Breast epithelium (tissue), 4 donors: ENCODE results near the gene UNC5A. TPM values are rescaled to one million over a fixed set of nuclear protein-coding genes. Genes with fewer than 3 reads are reported as not detected.
A peak's percentile ranks its signal among the peaks of the same experiment; 100 is the strongest.

Experiments
- DNase-seq, 2 donors: peaks; one replicate each; pipeline ENCODE4 v3.0.0-alpha.2; 2019; ENCODE audit warnings: low spot score in 2 of 2
- H3K27ac ChIP-seq, 2 donors: fragments of 200-600 bp; sonication (generic) in 1 of 2; one replicate each; pipeline ENCODE4 v1.5.1; 2016 to 2019; ENCODE audit warnings: mild to moderate bottlenecking in 1 of 2
- H3K27me3 ChIP-seq, 2 donors: fragments of 200-600 bp; sonication (generic) in 1 of 2; one replicate each; pipeline versions ENCODE4 v1.5.1 to v1.6.0; 2017 to 2019; ENCODE audit warnings: control low read depth in 1 of 2, mild to moderate bottlenecking in 1 of 2
- H3K36me3 ChIP-seq: fragments of 200-600 bp; one replicate; pipeline ENCODE4 v1.5.1; 2019
- H3K4me1 ChIP-seq, 2 donors: fragments of 200-600 bp; sonication (generic); one replicate each; pipeline ENCODE4 v1.5.1; 2016 to 2019; ENCODE audit warnings: control low read depth in 1 of 2
- H3K4me3 ChIP-seq, 3 donors: fragments of 200-600 bp; sonication (generic); 1 replicate in 2 of 3; 2 replicates in 1 of 3; pipeline ENCODE4 v1.5.1; 2016 to 2019; ENCODE audit warnings: mild to moderate bottlenecking in 3 of 3, moderate library complexity in 2 of 3
- H3K9me3 ChIP-seq, 2 donors: fragments of 200-600 bp; sonication (generic) in 1 of 2; one replicate each; pipeline ENCODE4 v1.5.1; 2016 to 2019; ENCODE audit warnings: control low read depth in 1 of 2
- CTCF ChIP-seq, 3 donors: fragments of 450-650 bp; IDR thresholded peaks; one replicate each; pipeline ENCODE4 v1.5.1; 2016 to 2017; ENCODE audit warnings: antibody characterized with exemption in 3 of 3, mild to moderate bottlenecking in 3 of 3, moderate library complexity in 3 of 3
- POLR2A ChIP-seq: fragments of 450-650 bp; IDR thresholded peaks from one replicate; pipeline ENCODE4 v1.6.1; 2016; ENCODE audit warnings: antibody characterized with exemption, mild to moderate bottlenecking, moderate library complexity
- POLR2AphosphoS5 ChIP-seq, 3 donors: sonication (generic); formaldehyde crosslinking; IDR thresholded peaks; one replicate each; pipeline ENCODE4 v1.6.1; 2017; ENCODE audit warnings: antibody characterized with exemption in 3 of 3
- intact Hi-C: fragments of 100-400 bp; cut with DNase I; formaldehyde crosslinking; loops from one replicate; pipeline ENCODE4 v1.15.1; 2023; ENCODE audit warnings: low total_unique reads
- total RNA-seq, 3 donors: library from RNA; depleted of rRNA; stranded (reverse); fragments of >200 nt; gene quantifications; one replicate each; pipeline ENCODE4 v1.1.0, GENCODE V29; 2016

UNC5A gene
- total RNA-seq, 3 donors from 2014 or later = 0.15 to 2.9 TPM; not detected in 1

DNA sequence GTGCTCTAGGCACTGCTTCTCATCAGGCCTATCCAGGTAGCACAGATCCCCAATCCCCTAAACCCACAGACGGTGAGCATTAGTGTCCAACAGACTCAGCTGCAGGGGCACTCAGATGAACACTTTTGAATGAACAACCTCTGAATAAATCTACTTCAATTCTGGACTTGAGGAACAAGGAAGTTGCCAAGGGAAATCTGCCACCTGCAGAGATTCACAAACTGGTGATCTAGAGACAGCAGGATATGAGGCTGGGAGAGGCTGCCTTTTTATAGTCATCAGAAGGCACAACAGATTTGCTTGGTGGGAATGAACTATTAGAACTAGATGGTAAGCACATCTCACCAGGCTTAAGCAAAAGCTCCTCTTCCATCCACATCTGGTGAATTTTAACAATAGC, 95.8 kb downstream of the UNC5A start:
- intact Hi-C loops = no loop called here
- H3K4me3 ChIP-seq = no peak overlapping the region
- H3K4me1 ChIP-seq = no peaks in the 10 kb centered on the region
- no peak overlapping the region for H3K27ac ChIP-seq
- H3K36me3 ChIP-seq = no peaks in the 10 kb centered on the region
- no peaks in the 10 kb centered on the region for H3K9me3 ChIP-seq
- TF ChIP-seq CTCF (IDR thresholded peaks at IDR 0.05) (no peak), POLR2AphosphoS5 (IDR thresholded peaks at IDR 0.05) (no peak), POLR2A (no peak)
- H3K27me3 ChIP-seq = no peaks in the 10 kb centered on the region
- peak in 1 of 2 donors; percentile 3 for DNase-seq

- intact Hi-C loops = no loop called here
- TF ChIP-seq POLR2A (no peak), POLR2AphosphoS5 (IDR thresholded peaks at IDR 0.05) (no peak)
- Histone ChIP-seq H3K27me3 (no peaks in the 10 kb centered on the region), H3K27ac (no peak overlapping the region), H3K9me3 (no peaks in the 10 kb centered on the region), H3K4me3 (no peak overlapping the region), H3K4me1 (no peaks in the 10 kb centered on the region), H3K36me3 (no peaks in the 10 kb centered on the region)
- DNase-seq = no peak
Observed at GRCh38 chr5:176906796-176907195, 96.4 kb downstream of the UNC5A start.

DNA sequence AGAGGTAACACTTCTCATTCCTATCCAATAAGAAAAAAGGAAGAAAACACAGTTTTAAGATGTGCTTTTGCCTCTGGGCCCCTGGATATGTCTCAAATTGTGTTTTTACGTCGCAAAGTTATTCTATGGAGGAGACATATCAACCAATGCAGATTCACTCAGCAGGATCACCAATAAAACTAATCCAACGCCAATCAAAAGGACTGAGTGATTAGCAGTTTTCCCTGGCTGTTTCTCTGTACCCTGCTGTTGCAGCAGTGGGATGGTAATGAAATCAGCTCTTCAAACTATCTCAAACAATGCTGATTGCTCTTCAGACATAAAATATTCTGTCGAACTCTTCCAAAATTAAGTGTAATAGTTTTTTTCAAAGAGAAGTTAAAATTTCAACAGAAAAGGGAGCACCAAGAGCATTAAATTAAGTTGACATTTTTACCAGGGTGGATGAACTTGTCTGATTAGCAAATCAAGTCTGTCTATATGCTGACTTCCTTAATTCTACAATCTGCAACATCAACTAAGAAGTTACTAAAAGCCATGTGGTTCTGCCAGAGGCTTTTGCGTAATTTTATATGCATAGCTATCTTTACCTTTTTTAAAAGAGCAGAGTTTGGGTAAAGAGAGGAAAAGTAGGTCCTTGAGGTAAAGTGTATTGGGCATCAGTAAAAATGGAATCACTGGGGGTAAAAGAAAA, 98.5 kb downstream of the UNC5A start:
- Histone ChIP-seq H3K27me3 (no peaks in the 10 kb centered on the region), H3K36me3 (no peaks in the 10 kb centered on the region), H3K27ac (no peak overlapping the region), H3K4me3 (no peak overlapping the region), H3K9me3 (no peaks in the 10 kb centered on the region), H3K4me1 (no peaks in the 10 kb centered on the region)
- intact Hi-C loops = no loop called here
- no peak for DNase-seq
- TF ChIP-seq POLR2AphosphoS5 (IDR thresholded peaks at IDR 0.05) (no peak), CTCF (IDR thresholded peaks at IDR 0.05) (no peak), POLR2A (no peak)

GRCh38 chr5:176912115-176912514, 101.8 kb downstream of the UNC5A start:
- no peak overlapping the region for H3K27ac ChIP-seq
- H3K4me3 ChIP-seq = no peak overlapping the region
- H3K36me3 ChIP-seq = no peaks in the 10 kb centered on the region
- no peaks in the 10 kb centered on the region for H3K9me3 ChIP-seq
- DNase-seq = no peak
- intact Hi-C loops = no loop called here
- no peak for TF ChIP-seq POLR2AphosphoS5 (IDR thresholded peaks at IDR 0.05)
- TF ChIP-seq CTCF (IDR thresholded peaks at IDR 0.05) = no peak
- TF ChIP-seq POLR2A = no peak
- H3K27me3 ChIP-seq = no peaks in the 10 kb centered on the region
- no peaks in the 10 kb centered on the region for H3K4me1 ChIP-seq

DNA sequence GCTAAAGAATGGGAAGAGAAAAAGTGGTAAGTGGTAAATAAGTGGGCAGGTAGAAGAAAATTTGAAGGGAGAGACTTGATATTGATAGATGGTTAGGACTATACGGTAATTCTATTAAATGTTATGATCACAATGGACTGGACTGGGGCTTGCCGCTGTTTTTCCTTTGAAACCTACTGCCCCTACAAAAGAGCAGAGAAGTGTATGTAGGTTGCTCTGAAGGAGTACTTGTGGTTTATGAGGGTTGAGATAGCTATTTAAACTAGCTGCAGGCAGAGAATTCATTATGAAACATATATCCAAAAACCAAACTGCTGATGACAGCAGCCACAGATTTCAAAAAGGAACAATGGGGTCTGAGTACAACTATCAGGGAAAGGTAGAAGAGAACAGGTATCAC, 105.5 kb downstream of the UNC5A start:
- no peaks in the 10 kb centered on the region for H3K4me1 ChIP-seq
- DNase-seq = no peak
- no peaks in the 10 kb centered on the region for H3K36me3 ChIP-seq
- no peaks in the 10 kb centered on the region for H3K9me3 ChIP-seq
- TF ChIP-seq CTCF (IDR thresholded peaks at IDR 0.05) (no peak), POLR2A (no peak), POLR2AphosphoS5 (IDR thresholded peaks at IDR 0.05) (no peak)
- H3K4me3 ChIP-seq = no peak overlapping the region
- intact Hi-C loops = no loop called here
- no peaks in the 10 kb centered on the region for H3K27me3 ChIP-seq
- H3K27ac ChIP-seq = no peak overlapping the region
